IPS-18a (cell line): ENCODE measurements around the gene NLRC3.
"Not testable (repeated sequence)": the region's sequence is repeated elsewhere in the genome, so short reads cannot be mapped to it uniquely, and the experiment has no call there.

ENCODE experiments used
- H3K27ac ChIP-seq: one replicate; pipeline ENCODE4 v1.5.1; 2013; ENCODE audit warnings: low read length
- H3K27me3 ChIP-seq: one replicate; pipeline ENCODE4 v1.6.1; 2013; ENCODE audit warnings: mild to moderate bottlenecking, low read length; ENCODE audit not compliant: control insufficient read depth, insufficient read depth
- H3K36me3 ChIP-seq: one replicate; pipeline ENCODE4 v1.6.1; 2013; ENCODE audit warnings: low read depth, low read length; ENCODE audit not compliant: control insufficient read depth
- H3K4me1 ChIP-seq: one replicate; pipeline ENCODE4 v1.6.1; 2013; ENCODE audit warnings: low read depth, low read length; ENCODE audit not compliant: control insufficient read depth
- H3K4me3 ChIP-seq: one replicate; pipeline ENCODE4 v1.5.1; 2013; ENCODE audit warnings: low read length
- H3K9ac ChIP-seq: one replicate; pipeline ENCODE4 v1.6.1; 2013; ENCODE audit warnings: mild to moderate bottlenecking, low read length, moderate library complexity
- H3K9me3 ChIP-seq: one replicate; pipeline ENCODE4 v1.6.1; 2013; ENCODE audit warnings: low read depth, low read length; ENCODE audit not compliant: control insufficient read depth

Gene NLRC3

DNA sequence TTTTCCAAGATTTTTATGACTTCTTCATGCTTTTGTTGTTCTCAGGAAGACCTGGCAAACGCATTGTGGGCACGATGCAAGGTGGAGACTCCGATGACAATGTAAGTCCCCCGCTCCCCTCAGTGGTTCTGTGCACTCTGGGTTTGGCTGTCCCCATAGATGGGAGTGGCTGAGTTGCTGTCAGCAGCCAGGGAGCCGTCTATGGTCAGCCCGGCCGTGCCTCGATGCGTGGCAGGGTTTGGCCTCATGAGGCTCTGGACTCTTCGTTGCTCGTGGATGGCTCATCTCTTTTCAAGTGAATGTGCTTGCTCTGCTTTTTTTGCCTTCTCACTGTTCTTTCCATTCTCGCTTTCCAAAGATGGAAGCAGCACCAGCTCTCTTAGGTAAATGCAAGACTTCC is 44.5 kb downstream of the NLRC3 start:
- H3K9me3 ChIP-seq, result no peaks in the 10 kb centered on the region
- H3K4me3 ChIP-seq, result no peak overlapping the region
- no peak overlapping the region for H3K9ac ChIP-seq
- H3K4me1 ChIP-seq, result no peaks in the 10 kb centered on the region
- H3K27me3 ChIP-seq, result no peaks in the 10 kb centered on the region
- no peak overlapping the region for H3K27ac ChIP-seq
- peaks cover 12% of the 10 kb centered on the region for H3K36me3 ChIP-seq

DNA sequence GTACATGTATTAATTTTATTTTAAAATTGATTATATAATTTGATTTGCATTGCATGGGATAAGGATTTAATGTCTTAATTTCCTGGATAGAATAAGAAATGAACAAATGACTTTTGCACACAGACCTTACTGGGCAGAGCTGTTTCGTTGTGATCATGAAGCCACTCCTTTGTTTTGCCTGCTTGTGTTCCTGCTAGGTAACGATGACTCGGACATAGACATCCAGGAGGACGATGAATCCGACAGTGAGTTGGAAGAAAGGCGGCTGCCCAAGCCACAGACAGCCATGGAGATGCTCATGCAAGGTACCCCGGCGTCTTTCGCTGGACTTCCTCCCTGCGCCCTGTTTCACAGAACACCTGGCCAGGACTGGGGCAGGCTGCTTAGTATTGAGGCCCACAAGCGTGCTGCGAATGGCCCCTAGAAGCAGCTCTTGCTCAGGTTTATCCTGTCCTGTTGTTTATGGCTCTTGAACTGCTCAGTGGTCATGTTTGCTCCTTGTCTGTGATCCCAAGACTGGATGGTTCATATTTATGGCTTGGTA is 46.8 kb downstream of the NLRC3 start:
- H3K9ac ChIP-seq, result no peak overlapping the region
- H3K27ac ChIP-seq, result no peak overlapping the region
- no peak overlapping the region for H3K4me3 ChIP-seq
- H3K9me3 ChIP-seq, result no peaks in the 10 kb centered on the region
- H3K36me3 ChIP-seq, result peaks cover 12% of the 10 kb centered on the region
- H3K27me3 ChIP-seq, result no peaks in the 10 kb centered on the region
- H3K4me1 ChIP-seq, result no peaks in the 10 kb centered on the region

DNA sequence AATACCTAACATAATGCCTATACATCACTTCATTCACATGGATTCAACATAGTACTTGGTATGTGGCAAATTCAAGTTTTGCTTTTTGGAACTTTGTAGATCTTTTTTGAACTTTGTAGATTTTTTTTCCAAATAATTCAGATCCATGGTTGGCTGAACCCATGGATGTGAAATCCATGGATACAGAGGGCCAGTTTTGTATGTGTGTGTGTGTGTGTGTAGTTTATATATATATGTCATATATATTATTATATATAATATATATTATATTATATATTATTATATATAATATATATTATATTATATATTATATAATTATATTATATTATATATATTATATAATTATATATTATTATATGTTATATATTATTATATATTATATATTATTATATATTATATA is 48.0 kb downstream of the NLRC3 start:
- Histone ChIP-seq H3K27ac (no peak overlapping the region), H3K36me3 (peaks cover 12% of the 10 kb centered on the region), H3K4me3 (no peak overlapping the region)

DNA sequence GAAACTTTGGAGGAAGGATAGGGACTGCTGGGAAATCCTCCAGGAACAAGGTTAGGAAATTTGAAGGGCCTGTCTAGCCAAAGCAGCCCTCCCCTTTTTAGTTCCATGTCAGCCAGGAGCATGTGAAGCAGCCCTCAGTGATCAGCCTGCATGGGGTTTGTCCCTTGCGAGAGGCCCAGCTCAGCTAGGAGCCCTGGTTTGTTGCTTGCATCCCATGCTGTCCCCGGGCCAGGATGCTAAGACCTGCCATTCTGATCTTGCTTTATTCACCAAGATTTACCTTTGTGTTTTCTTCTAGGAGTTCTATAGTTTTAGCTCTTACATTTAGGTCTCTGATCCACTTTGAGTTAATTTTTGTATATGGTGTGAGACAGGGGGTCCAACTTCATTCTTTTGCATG is 48.8 kb downstream of the NLRC3 start:
- Histone ChIP-seq H3K27me3 (no peaks in the 10 kb centered on the region), H3K9me3 (no peaks in the 10 kb centered on the region), H3K36me3 (peaks cover 13% of the 10 kb centered on the region)

More for the DNA sequence above, 48.0 kb downstream of the NLRC3 start:
- Histone ChIP-seq H3K27me3 (no peaks in the 10 kb centered on the region), H3K9me3 (no peaks in the 10 kb centered on the region), H3K9ac (no peak overlapping the region), H3K4me1 (no peaks in the 10 kb centered on the region)

DNA sequence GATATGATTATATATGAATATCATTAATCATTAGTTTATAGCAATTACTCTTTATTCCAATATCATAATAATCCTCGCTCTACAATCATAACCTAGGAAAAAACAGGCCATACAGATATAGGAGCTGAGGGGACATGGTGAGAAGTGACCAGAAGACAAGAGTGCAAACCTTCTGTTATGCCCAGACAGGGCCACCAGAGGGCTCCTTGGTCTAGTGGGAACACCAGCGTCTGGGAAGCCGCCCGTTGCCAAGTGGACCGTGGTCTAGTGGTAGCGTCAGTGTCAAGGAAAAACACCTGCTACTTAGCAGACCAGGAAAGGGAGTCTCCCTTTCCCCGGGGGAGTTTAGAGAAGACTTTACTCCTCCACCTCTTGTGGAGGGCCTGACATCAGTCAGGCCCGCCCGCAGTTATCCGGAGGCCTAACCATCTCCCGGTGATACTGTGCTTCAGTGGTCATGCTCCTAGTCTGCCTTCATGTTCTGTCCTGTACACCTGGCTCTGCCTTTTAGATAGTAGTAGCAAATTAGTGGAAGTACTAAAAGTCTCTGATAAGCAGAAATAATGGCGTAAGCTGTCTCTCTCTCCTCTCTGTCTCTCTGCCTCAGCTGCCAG is 49.9 kb downstream of the NLRC3 start:
- not testable (repeated sequence) for H3K4me1 ChIP-seq, H3K4me3 ChIP-seq, H3K9ac ChIP-seq, H3K27me3 ChIP-seq, H3K27ac ChIP-seq, H3K9me3 ChIP-seq
- peaks cover 11% of the 10 kb centered on the region for H3K36me3 ChIP-seq

More for the DNA sequence above, 48.8 kb downstream of the NLRC3 start:
- H3K27ac ChIP-seq, result no peak overlapping the region
- no peaks in the 10 kb centered on the region for H3K4me1 ChIP-seq
- no peak overlapping the region for H3K9ac ChIP-seq
- H3K4me3 ChIP-seq, result no peak overlapping the region

DNA sequence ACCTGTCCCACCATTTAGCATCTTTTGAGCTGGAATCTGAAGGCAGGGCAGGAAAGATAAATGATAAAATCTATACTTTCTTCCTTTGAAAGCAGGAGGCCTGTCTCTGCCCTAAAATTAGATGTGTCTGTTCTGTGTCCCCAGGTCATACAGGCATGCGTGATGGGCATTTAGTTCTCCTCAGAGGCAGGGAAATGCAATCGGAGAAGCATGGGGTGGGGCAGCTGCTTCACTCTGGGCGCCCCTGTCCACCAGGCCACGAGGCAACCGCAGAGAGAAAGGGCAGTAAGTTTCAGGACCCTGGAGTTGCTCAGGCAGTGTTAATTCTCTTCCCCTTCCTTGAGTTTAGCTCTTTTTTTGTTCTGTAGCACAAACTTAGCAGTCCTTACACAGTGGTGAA is 51.3 kb downstream of the NLRC3 start:
- Histone ChIP-seq H3K27me3 (no peaks in the 10 kb centered on the region), H3K4me1 (no peaks in the 10 kb centered on the region), H3K27ac (no peak overlapping the region), H3K36me3 (peaks cover 11% of the 10 kb centered on the region), H3K9me3 (no peaks in the 10 kb centered on the region), H3K9ac (no peak overlapping the region), H3K4me3 (no peak overlapping the region)

DNA sequence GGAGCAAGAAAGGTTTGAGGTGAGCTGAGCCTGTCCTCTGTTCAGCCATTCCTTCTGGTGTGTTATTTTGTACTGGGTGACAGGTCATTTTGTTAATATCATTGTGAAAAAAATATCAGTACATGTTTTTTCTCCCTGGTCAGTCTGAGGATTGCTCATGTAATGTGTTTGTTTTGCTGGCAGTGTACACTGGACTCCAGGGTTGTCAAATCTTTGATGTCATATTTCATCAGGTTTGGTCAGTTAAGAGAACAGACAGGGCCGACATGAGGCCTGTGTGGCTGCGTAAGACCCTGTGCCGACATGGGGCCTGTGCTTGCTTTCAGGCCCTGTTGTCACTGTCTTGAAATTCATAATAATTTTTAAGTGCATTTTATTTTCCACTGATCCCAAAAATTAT is 53.9 kb downstream of the NLRC3 start:
- Histone ChIP-seq H3K27ac (no peak overlapping the region), H3K27me3 (no peaks in the 10 kb centered on the region), H3K36me3 (peaks cover 11% of the 10 kb centered on the region)

DNA sequence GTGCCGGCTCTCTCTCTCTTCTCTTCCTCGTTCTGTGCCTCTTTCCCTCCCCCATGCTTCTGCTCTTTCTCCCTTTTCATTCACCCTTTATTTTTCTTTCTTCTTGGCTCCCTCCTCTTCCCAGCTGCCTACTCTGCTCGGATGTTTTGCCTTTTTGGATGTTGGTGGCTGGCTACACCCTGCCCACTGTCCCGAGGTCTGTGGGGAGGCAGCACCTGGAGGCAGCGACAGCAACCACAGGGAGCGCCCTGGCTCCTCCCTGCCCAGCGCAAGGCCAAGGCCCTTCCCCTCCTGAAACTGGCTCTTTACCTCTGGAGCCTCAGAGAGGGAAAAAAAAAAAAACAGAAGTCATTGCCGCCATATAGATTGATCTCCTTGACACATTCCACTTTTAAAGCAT is 56.4 kb downstream of the NLRC3 start:
- H3K9ac ChIP-seq, result no peak overlapping the region
- H3K27ac ChIP-seq, result no peak overlapping the region
- no peaks in the 10 kb centered on the region for H3K9me3 ChIP-seq
- peaks cover 11% of the 10 kb centered on the region for H3K36me3 ChIP-seq
- H3K27me3 ChIP-seq, result no peaks in the 10 kb centered on the region
- H3K4me1 ChIP-seq, result no peaks in the 10 kb centered on the region
- no peak overlapping the region for H3K4me3 ChIP-seq

More for the DNA sequence above, 53.9 kb downstream of the NLRC3 start:
- no peak overlapping the region for H3K9ac ChIP-seq
- H3K4me3 ChIP-seq, result no peak overlapping the region
- no peaks in the 10 kb centered on the region for H3K4me1 ChIP-seq
- H3K9me3 ChIP-seq, result no peaks in the 10 kb centered on the region

DNA sequence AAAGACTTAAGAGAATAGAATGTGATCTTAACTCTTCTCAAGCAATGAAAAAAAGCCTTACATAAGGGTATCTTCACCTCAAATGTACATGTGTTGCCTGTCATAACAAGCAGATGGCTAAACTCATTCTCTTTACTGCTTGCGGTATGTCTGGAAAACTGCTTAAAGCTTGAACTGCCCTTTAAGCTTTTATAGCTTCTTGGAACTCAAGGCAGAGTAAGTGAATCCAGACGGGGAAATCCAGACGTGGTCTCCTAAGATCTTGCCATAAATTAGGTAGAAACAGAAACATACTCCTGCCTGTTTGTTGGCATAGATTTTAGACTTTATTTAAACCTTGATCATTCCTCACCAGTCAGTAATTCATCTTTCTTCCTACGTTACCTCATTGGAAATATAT is 56.8 kb downstream of the NLRC3 start:
- H3K4me1 ChIP-seq, result no peaks in the 10 kb centered on the region
- no peaks in the 10 kb centered on the region for H3K27me3 ChIP-seq
- H3K4me3 ChIP-seq, result no peak overlapping the region
- peaks cover 11% of the 10 kb centered on the region for H3K36me3 ChIP-seq
- H3K27ac ChIP-seq, result no peak overlapping the region
- no peaks in the 10 kb centered on the region for H3K9me3 ChIP-seq
- no peak overlapping the region for H3K9ac ChIP-seq

DNA sequence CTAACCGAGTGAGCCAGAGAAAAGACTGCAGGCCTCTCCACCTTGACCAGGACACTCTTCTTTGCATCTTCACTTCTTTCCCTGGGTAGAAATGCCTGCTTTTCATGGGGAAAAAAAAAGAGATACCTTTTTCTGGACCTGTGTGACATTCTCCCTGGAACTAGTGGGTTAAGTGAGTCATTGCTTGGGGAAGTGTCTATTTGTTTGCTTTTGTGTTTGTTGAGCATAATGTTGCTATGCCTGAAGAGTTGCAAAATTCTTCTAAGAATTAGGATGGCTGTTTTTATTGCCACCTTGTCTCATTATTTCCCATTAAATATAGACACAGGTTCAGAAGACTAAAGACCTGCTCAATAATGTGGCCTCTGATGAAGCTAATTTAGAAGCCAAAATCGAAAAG is 57.6 kb downstream of the NLRC3 start:
- H3K9me3 ChIP-seq, result no peaks in the 10 kb centered on the region
- peaks cover 11% of the 10 kb centered on the region for H3K36me3 ChIP-seq
- no peak overlapping the region for H3K4me3 ChIP-seq
- H3K9ac ChIP-seq, result no peak overlapping the region
- H3K4me1 ChIP-seq, result no peaks in the 10 kb centered on the region
- no peak overlapping the region for H3K27ac ChIP-seq
- no peaks in the 10 kb centered on the region for H3K27me3 ChIP-seq

DNA sequence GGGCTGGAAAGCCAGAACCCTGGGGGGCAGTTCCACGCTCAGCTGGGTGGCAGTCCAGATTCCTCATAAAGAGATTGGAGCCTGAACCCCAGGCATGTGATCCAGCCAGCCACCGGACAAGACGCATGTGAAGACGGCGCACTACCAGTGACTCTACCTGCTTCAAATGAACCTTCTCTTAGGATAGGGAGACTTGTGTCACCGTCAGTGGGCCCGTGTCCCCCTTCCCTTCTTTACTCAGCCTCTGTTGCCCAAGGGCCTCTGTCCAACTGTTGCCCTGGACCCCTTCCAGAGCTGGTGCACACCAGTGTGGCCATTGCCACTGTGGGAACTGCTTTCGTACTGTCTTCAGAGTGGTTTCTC is 58.2 kb downstream of the NLRC3 start:
- H3K36me3 ChIP-seq, result peaks cover 11% of the 10 kb centered on the region
- no peak overlapping the region for H3K27ac ChIP-seq
- no peak overlapping the region for H3K4me3 ChIP-seq
- H3K9ac ChIP-seq, result no peak overlapping the region
- no peaks in the 10 kb centered on the region for H3K27me3 ChIP-seq
- no peaks in the 10 kb centered on the region for H3K4me1 ChIP-seq
- no peaks in the 10 kb centered on the region for H3K9me3 ChIP-seq

DNA sequence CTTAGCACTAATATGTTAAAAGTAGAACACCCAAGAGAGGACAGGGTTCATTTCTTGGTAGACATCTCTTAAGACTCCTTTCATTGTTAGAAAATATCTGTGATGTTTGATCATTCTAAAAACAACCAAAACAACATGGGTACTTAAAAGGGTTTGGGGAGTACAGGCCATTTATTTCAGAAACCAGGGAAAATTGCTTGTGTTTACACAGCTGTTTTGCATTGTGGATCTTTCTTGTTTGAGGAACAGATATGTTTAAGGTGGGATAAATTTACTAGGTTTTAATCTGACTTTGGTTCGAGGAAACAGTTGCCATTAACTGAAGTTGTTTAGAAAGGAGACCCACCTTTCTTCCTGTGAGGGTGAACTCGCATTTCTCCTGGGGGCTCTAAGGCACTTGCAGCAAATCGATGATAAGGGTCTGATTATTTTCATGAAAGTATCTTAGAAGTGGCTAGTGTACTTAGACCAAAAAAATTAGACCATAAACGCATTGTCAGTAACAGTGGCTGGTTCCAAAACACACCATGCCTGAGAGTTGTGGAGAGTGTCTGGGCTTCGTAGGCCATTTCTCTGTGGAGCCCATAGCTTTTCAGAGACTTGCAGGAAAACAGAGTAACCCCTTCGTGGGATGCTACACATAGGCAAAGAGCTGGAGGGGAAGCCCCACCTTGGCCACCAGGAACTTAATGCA is 58.8 kb downstream of the NLRC3 start:
- Histone ChIP-seq H3K36me3 (peaks cover 7% of the 10 kb centered on the region), H3K9me3 (no peaks in the 10 kb centered on the region), H3K27ac (no peak overlapping the region), H3K4me3 (no peak overlapping the region), H3K9ac (no peak overlapping the region), H3K4me1 (no peaks in the 10 kb centered on the region), H3K27me3 (no peaks in the 10 kb centered on the region)
